Lower lobe of right lung (tissue), 2 donors: ENCODE results near the gene SLC52A3. TPM values are rescaled to one million over a fixed set of nuclear protein-coding genes. Genes with fewer than 3 reads are reported as not detected.
"Not testable (repeated sequence)": the region's sequence is repeated elsewhere in the genome, so short reads cannot be mapped to it uniquely, and the experiment has no call there.

Experiments
- ATAC-seq, 2 donors: fragments of 200-7000 bp; cut with Tn5 transposase; one replicate each; pipeline ENCODE4 v1.9.1; 2020 to 2022; ENCODE audit warnings: mild to moderate bottlenecking in 2 of 2, moderate library complexity in 2 of 2
- DNase-seq: peaks from one replicate; pipeline ENCODE4 v3.0.0-alpha.2; 2020
- H3K27ac ChIP-seq: fragments of 200-600 bp; one replicate; pipeline ENCODE4 v1.8.0; 2022
- H3K27me3 ChIP-seq: fragments of 200-600 bp; one replicate; pipeline ENCODE4 v1.8.0; 2022; ENCODE audit warnings: low read depth
- H3K36me3 ChIP-seq: fragments of 200-600 bp; one replicate; pipeline ENCODE4 v1.8.0; 2022; ENCODE audit warnings: mild to moderate bottlenecking
- H3K4me1 ChIP-seq: fragments of 200-600 bp; one replicate; pipeline ENCODE4 v1.8.0; 2022
- H3K4me3 ChIP-seq: fragments of 200-600 bp; one replicate; pipeline ENCODE4 v1.8.0; 2022; ENCODE audit warnings: mild to moderate bottlenecking
- H3K9me3 ChIP-seq: fragments of 200-600 bp; one replicate; pipeline ENCODE4 v1.8.0; 2022
- intact Hi-C: fragments of 100-400 bp; cut with DNase I; formaldehyde crosslinking; loops from one replicate; pipeline ENCODE4 v1.11.0; 2022
- long read RNA-seq: library from polyadenylated mRNA; unstranded; transcript quantifications from one replicate; pipeline ENCODE4 v2.0.0, GENCODE V29; 2021
- total RNA-seq: library from RNA; stranded (reverse); fragmentation: NEBNext Ultra II Directional; extraction: Animal tissue kit (Norgen Biotek cat#: 25700); gene quantifications from one replicate; pipeline ENCODE4 v1.2.1, GENCODE V29; 2021
- TF ChIP-seq, protein P1 (sequence below): fragments of 200-600 bp; IDR thresholded peaks from one replicate; pipeline ENCODE4 v1.8.0; 2022; ENCODE audit warnings: antibody characterized with exemption, mild to moderate bottlenecking
- donor health status: DM: no; HTN: yes; CAD: no; lungs with severe emphysema.

Gene SLC52A3
- 1.1 TPM for total RNA-seq
- long read RNA-seq, partial matches to known transcripts, result 0 of 2 reads
- long read RNA-seq, other reads (novel, unspliced or antisense), result 0 of 2 reads

DNA sequence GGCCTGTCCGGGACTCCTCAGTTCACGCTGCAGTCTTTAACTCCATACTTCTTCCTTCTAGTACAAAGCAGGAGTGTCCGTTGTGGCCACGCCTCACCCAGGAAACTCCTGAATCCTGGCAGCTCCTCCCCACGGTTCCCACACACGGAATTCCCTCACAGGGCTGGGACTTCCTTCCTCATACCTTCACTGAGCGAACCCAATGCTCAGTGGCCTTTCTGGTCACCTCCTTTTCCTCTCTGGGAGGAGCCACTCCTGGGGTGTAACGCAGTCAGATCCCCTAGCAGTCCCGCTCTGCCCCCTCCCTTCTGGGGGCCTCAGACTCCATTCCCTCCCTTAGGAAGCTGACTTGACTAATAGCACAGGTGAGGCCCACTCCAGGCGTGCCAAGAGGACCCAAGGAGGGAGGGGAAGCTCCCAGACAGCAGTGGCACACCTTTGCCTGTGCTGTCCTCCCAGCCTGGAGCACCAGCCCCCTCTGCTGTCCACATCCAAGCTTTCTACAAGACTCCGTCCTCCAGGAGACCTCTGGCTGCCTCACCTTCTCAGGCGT lies at the start of gene SLC52A3:
SLC52A3 (minus strand) TSS at position 75 of the 553 bp plus-strand sequence. CDS start 2,726 bp downstream, outside the sequence.
- H3K36me3 ChIP-seq, result no peaks in the 10 kb centered on the region
- H3K27ac ChIP-seq, result peak within 1 kb of the TSS; percentile 43
- TF ChIP-seq, protein P1, sequence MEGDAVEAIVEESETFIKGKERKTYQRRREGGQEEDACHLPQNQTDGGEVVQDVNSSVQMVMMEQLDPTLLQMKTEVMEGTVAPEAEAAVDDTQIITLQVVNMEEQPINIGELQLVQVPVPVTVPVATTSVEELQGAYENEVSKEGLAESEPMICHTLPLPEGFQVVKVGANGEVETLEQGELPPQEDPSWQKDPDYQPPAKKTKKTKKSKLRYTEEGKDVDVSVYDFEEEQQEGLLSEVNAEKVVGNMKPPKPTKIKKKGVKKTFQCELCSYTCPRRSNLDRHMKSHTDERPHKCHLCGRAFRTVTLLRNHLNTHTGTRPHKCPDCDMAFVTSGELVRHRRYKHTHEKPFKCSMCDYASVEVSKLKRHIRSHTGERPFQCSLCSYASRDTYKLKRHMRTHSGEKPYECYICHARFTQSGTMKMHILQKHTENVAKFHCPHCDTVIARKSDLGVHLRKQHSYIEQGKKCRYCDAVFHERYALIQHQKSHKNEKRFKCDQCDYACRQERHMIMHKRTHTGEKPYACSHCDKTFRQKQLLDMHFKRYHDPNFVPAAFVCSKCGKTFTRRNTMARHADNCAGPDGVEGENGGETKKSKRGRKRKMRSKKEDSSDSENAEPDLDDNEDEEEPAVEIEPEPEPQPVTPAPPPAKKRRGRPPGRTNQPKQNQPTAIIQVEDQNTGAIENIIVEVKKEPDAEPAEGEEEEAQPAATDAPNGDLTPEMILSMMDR, result peak; percentile 37
- intact Hi-C loops, result no loop called here
- peak within 1 kb of the TSS; percentile 23 for H3K4me3 ChIP-seq
- H3K9me3 ChIP-seq, result no peaks in the 10 kb centered on the region
- no peaks in the 10 kb centered on the region for H3K4me1 ChIP-seq
- ATAC-seq, result peak; percentile 89 to 94
- no peaks in the 10 kb centered on the region for H3K27me3 ChIP-seq
- DNase-seq, result peak; percentile 69

DNA sequence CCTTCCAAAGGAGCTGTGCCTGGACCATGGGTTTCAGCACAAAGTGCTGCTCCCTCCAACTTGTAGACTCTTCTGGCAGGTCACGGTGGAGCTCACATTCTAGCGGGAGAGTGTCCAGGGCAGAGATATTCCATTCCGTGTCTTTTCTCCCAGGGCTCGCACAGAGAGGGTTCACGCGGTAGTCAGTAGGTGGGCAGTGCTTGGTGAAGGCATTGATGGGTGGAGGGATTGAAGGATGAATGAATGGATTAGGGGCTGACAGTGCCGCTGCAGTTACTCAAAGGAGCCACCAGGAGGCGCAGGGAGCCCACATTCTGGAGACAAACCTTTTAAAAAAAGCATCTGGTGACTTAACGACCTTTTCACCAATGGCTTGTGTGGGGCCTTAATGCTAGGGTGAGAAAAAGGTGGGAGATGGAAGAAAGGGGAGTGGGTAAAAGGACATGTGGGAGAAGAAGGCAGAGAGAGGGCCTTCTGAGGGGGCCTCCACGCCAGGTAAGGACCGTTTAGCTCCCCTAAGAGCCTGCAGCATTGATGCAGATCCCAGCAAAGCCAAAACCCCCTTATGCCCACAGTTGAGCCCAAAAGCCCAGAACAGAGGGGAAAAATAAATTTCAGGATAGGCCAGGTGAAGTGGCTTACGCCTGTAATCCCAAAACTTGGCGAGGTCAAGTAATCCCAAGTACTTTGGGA lies 47.8 kb upstream of the SLC52A3 start:
- Histone ChIP-seq H3K4me3 (no peak overlapping the region), H3K27ac (no peak overlapping the region), H3K27me3 (peaks cover under 1% of the 10 kb centered on the region), H3K36me3 (no peaks in the 10 kb centered on the region), H3K9me3 (no peaks in the 10 kb centered on the region), H3K4me1 (no peaks in the 10 kb centered on the region)
- DNase-seq (peak; percentile 68), ATAC-seq (peak; percentile 62 to 68)
- TF ChIP-seq, protein P1, result peak; percentile 96
- intact Hi-C loops, result loop anchor here (5.0 kb wide), 1 partner anchor 141 kb away; no protein-coding TSS in a partner anchor

DNA sequence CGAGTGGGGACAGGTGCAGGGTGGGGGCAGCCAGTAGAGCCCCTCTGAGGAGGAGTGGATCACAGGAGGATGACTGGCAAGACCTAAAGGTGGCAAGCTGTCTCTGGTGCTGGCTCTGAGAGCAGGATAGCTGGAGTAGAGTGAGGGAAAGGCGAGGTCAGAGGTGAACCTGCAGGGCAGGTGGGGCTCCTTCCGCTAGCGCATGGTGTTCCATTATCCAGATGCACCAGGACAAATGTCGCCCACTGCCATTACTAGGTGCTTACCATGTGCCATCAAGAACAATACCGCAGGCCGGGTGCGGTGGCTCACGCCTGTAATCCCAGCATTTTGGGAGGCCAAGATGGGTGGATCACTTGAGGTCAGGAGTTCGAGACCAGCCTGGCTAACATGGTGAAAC lies 46.9 kb upstream of the SLC52A3 start:
- DNase-seq (no peak), ATAC-seq (no peak)
- Histone ChIP-seq H3K27ac (no peak overlapping the region), H3K36me3 (no peaks in the 10 kb centered on the region), H3K4me3 (no peak overlapping the region), H3K4me1 (no peaks in the 10 kb centered on the region), H3K27me3 (peaks cover 4% of the 10 kb centered on the region), H3K9me3 (no peaks in the 10 kb centered on the region)
- TF ChIP-seq, protein P1, result no peak
- intact Hi-C loops, result loop anchor here (5.0 kb wide), 1 partner anchor 142 kb away; no protein-coding TSS in a partner anchor

DNA sequence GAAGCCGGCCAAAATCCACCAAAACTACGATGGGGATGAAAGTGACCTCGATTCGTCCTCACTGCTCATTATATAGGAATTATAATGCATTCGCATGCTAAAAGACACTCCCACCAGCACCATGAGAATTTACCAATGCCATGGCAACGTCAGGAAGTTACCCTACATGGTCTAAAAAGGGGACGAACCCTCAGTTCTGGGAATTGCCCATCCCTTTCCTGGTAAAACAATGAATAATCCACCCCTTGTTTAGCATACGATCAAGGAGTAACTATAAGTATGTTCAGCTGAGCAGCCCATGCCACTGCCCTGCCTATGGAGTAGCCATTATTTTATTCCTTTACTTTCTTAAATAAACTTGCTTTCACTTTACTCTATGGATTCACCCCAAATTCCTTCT lies 45.1 kb upstream of the SLC52A3 start:
- no peak overlapping the region for H3K4me3 ChIP-seq
- intact Hi-C loops, result no loop called here
- ATAC-seq, result no peak

DNA sequence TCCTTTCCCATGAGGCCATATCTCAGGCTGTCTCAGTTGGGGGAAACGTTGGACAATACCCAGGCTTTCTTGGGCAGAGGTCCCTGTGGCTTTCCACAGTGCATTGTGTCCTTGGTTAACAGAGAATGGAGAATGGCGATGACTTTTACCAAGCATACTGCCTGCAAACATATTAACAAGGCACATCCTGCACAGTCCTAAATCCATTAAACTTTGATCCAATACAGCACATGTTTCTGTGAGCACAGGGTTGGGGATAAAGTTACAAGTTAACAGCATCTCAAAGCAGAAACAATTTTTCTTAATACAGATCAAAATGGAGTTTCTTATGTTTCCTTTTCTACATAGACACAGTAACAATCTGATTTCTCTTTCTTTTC lies 44.1 kb upstream of the SLC52A3 start:
- H3K9me3 ChIP-seq, result not testable (repeated sequence)

More for the DNA sequence above, 45.1 kb upstream of the SLC52A3 start:
- Histone ChIP-seq H3K27ac (no peak overlapping the region), H3K36me3 (no peaks in the 10 kb centered on the region), H3K27me3 (peaks cover 11% of the 10 kb centered on the region), H3K4me1 (no peaks in the 10 kb centered on the region), H3K9me3 (no peaks in the 10 kb centered on the region)
- no peak for DNase-seq
- TF ChIP-seq, protein P1, result no peak

DNA sequence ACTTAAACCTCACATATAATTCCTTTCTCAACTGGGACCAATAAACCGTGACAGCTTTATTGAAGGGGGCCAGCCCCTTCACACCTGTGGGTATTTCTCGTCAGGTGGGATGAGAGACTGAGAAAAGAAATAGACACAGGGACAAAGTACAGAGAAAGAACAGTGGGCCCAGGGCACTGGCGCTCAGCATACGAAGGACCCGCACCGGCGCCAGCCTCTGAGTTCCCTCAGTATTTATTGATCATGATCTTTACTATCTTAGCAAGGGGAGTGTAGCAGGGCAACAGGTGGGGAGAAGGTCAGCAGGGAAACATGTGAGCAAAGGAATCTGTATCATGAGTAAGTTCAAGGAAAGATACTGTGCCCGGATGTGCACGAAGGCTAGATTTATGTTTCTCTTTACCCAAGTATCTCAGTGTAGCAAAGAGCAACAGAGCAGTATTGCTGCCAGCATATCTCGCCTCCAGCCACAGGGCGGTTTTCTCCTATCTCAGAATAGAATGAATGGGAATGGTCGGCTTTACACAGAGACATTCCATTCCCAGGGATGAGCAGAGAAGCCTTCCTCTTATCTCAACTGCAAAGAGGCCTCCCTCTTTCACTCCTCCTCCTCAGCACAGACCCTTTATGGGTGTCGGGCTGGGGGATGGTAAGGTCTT lies 43.6 kb upstream of the SLC52A3 start:
- H3K9me3 ChIP-seq, H3K4me3 ChIP-seq, DNase-seq, intact Hi-C loops, H3K4me1 ChIP-seq, H3K27ac ChIP-seq, H3K36me3 ChIP-seq, ATAC-seq: not testable (repeated sequence)
- H3K27me3 ChIP-seq, result peaks cover 11% of the 10 kb centered on the region

More for the DNA sequence above, 44.1 kb upstream of the SLC52A3 start:
- ATAC-seq, H3K4me1 ChIP-seq, DNase-seq, H3K27ac ChIP-seq, H3K4me3 ChIP-seq, H3K36me3 ChIP-seq, intact Hi-C loops: not testable (repeated sequence)
- H3K27me3 ChIP-seq, result peaks cover 11% of the 10 kb centered on the region
